Superior temporal gyrus (tissue), 1 donor: ENCODE measurements around the gene CNPY3.

Experiments
- DNase-seq: peaks from one replicate; pipeline ENCODE4 v3.0.0-alpha.2; 2016; ENCODE audit errors: extremely low spot score

The CNPY3 gene

GRCh38 chr6:42981836-42982235, 52.6 kb downstream of the CNPY3 start:
- no peak for DNase-seq

GRCh38 chr6:42984001-42984923, 55.0 kb downstream of the CNPY3 start, which contains the start of gene PPP2R5D:
TSS of gene PPP2R5D (plus strand) at chr6:42984570. CDS start at chr6:42984678, 108 bp downstream.
- DNase-seq, result peak; percentile 100

DNA sequence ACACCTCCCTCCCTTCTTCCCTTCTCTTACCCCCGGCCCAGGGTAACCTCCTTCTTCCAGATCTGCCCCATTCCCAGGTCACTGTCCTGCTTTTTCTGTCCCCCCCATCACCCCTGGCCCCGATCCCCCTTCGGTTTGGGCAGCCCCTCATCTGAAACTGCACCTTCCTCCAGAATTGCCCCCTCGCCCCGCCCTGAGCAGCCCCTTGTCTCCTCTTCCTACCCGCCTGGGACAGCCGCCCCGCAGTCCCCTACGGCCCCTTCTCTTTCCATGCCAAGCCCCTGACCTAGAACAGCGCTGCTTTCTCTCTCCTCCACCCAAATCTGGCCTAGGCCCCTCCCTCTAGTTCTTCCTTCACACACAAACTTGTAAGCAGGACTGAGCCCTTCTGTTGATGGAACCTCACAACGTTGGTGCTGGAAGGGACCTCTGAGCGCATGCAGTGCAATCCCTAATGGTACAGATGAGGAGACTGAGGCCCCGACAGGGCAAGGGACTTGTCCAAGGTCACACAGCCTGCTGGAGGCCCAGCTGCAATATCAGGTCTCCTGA, 55.7 kb downstream of the CNPY3 start:
- no peak for DNase-seq

DNA sequence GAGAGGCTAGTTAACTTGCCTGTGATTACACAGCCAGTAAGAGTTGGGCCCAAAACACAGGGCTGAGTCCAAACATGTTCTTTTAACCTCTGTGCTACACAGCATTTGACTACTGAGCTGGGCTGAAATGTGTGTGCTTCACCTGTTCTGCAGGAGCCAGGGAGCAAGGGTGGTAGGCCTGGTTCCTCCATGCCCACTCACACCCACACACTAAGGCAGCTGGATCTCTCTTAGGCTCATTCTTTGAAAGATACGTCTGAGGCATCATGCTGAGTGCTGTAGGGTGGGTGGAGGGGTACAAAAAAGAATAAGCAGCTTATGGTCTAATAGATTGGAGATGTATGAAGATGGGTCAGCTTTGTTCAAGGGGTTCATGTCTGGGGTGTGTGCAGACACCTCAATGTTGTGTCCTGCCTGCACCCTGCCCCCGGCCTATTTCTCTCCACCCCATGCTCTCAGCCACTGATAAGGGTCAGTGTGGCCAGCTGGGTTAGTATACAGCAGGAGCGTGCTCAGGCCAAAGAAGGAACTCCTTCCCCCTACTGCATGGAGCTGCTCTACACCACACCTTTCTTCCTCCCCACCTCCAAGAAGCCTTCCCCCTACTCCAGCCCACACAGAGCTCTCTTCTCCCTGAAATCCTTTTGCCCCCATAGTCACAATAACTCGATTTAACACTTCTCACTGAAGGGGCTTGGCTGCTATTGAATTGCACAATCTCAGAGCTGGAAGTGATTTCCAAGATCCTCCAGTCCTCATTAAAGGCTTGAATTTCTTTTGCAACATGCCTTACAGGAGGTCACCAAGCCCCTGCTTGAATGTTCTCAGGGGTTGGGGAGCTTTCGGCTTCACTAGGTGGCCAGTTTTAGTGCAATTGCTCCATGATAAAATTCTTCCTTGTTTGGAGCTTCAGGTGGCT, 58.5 kb downstream of the CNPY3 start:
- DNase-seq, result no peak

- no peak for DNase-seq
These were observed 59.3 kb downstream of the CNPY3 start for GRCh38 chr6:42988486-42989020.
